D341Med (cell line): ENCODE measurements around the gene DPY19L1.
"Not testable (repeated sequence)": the region's sequence is repeated elsewhere in the genome, so short reads cannot be mapped to it uniquely, and the experiment has no call there.

Source experiments
- DNase-seq: peaks from one replicate; pipeline ENCODE4 v3.0.0; 2012; ENCODE audit warnings: low spot score

DPY19L1 gene

DNA sequence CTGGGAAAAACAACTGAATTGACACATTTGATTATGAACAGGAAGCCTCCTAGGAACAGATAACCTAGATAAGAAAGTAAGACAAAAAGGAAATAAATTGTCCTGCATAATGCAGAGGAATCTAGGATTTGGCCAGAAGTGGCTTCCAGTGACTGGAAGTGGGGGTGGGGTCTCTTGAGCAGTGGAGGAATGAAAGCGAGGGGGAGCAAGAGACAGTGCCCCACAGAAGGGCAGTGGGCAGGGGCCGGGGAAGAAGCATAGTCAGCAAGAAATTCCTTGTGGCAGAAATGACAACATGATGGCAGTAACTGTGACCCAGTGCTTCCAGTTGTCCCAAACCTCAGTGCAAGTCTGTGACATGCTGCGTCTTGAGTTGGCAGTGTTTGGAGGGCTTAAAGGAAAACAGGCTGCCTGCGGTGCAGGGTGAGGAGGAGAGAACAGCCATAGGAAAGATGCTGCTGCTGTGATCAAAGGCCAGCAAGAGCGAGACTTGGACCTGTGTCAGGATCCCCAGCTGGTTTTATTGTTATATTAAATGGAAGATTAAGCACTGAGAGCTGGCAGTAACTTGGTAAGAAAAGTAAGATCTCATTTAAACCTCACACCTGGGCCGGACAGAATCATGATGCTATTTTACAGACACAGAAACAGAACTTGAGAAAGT, 119.0 kb downstream of the DPY19L1 start:
- DNase-seq, result not testable (repeated sequence)

DNA sequence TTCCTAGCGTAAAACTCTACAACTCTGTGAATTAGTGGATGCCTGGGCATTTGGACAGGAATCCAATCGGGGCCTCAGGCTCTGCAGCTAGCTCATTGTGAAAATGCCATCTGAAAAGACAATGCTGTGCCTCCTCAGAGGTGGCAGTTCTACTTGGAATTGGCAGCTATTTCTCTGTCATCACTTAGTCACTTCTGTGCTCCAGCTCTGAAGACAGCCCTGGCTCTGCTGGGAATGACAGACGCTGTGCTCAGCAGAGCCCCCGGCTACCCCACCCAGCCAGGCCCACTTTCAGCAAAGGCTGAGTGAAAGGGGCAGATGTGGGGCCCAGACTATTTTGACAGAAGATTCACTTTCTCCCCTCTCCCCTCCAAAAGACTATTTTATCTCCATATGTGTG, 119.8 kb downstream of the DPY19L1 start:
- DNase-seq, result not testable (repeated sequence)

DNA sequence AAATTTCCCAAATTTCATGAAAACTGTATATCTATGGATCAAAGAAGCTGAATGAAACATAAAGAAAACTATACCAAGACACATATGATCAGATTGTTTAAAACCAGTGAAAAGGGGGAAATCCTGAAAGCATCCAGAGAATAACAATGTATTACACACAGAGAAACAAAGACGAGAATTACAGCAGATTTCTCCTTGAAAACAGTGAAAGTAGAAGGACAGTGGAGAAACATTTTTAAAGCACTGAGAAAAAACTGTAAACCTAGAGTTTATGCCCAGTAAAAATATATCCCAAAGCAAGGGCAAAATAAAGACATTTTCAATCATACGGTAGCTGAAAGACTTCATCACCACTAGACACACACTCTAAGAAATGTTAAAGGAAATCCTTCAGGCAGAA, 121.0 kb downstream of the DPY19L1 start:
- no peak for DNase-seq

DNA sequence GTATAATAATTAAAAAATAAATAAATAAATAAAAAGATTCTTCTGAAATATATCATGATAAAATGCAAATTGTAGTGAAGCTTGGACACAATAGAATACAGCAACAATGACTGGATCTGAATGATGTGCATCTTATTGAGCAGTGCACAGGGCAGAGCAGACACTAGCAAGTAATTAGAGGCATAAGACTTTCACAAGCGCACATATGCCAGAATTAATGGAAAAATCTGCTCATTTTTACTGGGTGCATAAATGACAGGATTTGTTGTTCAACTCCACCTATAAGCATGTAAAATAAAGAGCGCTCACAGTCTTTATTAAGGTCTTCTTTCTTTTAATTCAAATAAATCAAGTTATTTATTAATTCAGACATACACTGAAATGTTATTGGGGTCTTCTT, 125.0 kb downstream of the DPY19L1 start:
- no peak for DNase-seq

DNA sequence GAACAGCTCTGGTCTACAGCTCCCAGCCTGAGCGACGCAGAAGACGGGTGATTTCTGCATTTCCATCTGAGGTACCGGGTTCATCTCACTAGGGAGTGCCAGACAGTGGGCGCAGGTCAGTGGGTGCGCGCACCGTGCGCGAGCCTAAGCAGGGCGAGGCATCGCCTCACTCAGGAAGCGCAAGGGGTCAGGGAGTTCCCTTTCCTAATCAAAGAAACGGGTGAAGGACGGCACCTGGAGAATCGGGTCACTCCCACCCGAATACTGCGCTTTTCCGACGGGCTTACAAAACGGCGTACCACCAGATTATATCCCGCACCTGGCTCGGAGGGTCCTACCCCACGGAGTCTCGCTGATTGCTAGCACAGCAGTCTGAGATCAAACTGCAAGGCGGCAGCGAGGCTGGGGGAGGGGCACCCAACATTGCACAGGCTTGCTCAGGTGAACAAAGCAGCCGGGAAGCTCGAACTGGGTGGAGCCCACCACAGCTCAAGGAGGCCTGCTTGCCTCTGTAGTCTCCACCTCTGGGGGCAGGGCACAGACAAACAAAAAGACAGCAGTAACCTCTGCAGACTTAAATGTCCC, 130.9 kb downstream of the DPY19L1 start:
- not testable (repeated sequence) for DNase-seq

DNA sequence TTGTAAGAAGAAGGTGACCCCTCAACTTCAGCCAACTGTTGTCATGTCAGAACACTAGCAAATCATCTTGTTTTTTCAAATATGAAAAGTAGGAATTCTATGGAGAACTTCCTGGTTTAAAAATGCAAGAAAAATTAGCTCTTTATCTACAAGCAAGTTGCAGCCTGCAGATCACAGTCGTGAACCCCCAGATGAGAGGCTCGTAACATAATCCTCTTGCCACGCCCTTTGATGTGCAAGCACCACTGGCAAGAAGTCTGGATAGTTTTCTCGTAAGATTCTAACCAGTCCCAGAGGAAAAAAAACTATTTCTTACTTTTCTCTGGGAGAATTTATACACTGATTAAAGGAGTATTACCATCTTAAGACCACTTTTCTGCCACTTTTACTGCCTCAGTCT, 132.3 kb downstream of the DPY19L1 start:
- no peak for DNase-seq

DNA sequence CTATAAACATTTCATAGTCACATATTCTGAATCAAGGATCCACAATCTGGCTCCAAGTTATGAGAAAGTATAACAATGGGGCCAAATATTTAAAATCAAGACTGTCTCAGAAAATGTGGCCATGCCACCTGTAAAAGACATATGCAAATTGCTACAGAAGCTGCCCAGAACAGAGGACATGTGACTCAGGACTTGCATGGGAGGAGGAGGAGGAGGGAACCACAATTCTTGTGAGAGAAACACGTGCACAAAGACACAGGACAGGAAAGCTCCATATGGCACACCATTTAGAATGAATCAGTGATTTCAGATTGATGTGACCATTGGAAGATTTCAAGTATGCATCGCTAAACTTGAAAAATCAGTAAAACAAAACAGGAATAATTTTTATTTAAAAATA, 133.4 kb downstream of the DPY19L1 start:
- not testable (repeated sequence) for DNase-seq

DNA sequence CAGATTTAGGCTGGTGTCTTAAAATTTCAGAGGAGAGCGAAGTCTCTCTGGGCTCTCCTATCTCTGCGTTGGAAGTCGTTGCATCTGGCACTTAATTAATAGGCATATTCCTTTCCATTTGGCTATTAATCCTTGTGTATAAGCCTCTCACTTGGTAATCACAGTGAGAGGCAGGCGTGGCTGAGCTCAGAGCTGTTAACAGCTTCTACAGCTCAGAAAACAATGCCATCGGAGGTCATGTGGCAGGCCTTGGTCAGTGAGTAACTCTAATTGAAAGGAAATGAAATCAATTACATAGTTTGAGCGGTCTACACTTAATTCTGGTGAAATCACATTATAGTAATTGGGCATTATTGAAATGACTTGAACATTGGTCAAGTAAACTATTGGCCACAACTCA, 135.1 kb downstream of the DPY19L1 start:
- DNase-seq, result peak; percentile 72

DNA sequence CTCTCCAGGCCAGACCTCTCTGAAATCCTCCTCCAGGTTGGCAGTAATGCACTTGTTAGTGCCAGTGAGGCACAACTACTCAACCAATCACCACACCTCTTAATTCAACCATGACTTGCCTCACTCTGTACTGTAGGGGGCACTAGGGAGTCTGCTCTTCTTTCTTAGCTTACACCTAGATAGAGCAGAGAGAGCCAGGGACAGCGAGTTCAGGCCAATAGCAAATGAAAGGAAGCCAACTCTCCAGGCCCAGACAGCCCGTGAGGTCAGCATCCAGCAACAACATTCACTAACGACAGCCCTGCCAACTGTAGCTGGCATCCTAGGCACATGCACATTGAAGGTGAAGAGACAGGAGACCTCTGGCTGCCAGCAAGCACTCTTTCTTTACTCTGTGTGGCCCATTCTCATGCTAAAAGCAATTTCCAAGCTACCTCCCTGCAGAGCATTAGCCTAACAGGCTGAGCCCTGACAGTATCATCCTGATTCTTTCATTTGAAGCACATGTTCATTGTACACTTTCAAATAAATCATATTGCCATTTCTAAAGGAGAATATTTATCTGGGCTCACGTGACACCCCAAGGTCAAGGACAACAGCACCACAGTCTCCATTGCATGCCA, 136.3 kb downstream of the DPY19L1 start:
- no peak for DNase-seq

DNA sequence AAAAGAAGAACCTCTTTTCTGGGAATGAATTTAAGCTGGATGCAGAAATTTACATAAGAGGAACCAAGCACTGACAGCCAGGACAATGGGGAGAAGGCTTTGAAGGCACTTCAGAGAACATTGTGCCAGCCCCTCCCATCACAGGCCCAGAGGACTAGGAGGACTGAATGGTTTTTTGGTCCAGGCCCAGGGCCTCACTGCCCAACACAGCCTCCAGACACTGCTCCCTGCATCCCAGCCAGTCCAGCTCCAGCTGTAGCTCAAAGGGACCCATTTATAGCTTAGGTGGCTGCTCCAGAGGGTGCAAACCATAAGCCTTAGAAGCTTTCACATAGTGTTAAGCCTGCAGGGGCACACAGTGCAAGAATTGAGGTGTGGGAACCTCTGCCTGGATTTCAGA, 142.1 kb downstream of the DPY19L1 start:
- DNase-seq, result no peak

DNA sequence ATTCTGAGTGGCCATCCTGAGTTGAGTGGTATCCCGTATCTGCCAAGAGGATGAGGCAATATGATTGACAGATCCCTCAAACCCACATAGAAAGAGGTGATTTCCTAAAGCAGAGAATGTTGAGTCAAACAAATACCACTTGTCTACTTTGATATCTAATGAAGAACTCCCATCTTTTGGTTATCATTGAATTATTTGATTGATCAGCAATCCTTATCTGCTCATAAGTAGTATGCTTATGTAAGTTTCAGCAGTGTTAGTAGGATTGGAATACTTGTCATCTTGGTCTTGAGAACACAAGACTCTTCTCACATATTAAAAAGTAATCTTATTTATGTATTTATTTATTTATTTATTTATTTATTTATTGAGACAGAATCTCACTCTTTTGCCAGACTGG, 147.3 kb downstream of the DPY19L1 start:
- no peak for DNase-seq

DNA sequence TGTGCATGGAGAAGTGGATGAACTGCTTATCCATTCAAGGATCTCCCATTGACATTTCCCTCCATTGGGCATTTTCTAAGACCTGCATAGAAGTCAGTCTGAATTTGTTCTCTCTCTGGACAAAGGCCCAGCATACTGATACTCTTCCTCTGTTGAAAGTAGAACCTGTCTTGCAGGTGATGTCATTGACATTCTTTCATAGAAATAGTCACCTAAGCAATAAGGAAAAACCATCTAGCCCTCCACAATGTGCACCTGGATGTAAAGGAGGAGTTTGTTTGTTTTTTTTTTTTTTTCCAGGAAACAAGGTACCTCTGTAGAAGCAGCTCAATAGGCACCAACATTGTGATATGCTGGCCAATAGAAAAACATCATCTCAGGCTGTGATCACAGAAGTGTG, 150.4 kb downstream of the DPY19L1 start:
- no peak for DNase-seq

DNA sequence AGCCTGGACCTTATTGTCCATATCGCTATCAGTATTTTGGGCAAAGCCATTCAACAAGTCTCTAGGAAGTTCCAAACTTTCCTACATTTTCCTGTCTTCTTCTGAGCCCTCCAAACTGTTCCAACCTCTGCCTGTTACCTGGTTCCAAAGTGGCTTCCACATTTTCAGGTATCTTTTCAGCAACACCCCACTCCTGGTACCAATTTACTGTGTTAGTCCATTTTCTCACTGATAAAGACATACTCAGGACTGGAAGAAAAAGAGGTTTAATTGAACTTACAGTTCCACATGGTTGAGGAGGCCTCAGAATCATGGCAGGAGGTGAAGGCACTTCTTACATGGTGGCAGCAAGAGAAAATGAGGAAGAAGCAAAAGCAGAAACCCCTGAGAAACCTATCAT, 153.4 kb downstream of the DPY19L1 start:
- not testable (repeated sequence) for DNase-seq

DNA sequence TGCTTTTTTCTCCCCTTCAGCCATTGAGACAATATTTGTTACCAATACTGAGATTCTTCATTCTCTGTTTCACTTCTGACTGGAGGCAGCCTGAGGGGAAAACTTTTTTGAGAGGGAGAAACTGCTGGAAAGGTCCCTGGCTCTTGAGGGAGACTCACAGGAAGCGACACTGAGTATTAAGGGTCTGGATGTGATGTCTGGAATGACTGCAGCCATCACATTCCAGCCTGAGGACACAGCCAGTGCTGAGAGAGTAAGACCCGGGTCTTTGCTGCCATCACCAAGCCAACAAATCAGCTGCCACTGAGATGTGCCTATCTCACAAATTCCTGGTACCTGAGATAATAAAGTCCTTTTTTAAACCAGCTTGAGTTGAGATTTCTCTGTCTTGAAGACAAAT, 157.4 kb downstream of the DPY19L1 start:
- no peak for DNase-seq

DNA sequence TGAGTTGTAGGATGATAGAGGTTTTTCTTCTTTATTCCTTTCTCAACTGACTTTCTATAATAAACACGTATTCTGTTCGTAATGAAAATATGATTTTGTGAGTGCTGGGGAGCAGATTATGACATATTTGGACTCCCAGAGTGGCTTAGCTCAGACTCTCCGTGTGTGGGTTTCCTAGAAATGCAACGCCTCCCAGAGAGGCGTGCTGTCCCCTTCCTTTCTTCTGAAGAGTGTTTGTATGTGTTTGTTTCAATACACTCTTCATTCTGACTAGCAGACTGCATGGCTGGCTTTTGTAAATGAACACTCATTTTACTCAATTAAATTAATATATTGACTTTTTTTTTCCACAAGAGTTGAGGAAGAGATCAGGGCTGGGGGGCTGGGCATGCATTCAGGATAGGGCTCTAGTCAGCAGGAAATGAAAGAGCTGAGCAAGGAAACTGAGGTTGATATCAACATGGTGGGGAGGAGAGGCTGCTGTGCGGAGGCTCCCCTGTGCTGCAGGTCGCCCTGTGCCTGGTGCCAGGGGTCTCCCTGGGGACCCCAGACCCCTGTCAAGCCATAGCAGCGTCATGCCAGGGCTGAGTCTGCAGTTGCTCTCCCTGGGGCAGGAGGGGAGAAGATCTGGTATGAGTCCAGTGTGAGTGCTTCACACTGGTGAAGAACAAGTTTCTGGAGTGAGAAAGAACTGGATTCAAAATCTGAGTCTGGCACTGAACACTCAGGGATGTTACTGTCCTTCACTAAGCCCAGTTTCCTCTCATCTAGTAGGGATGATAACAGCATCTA, 158.1 kb downstream of the DPY19L1 start:
- DNase-seq, result not testable (repeated sequence)
